H1 (cell line): ENCODE results near the gene NBL1. TPM values are rescaled to one million over a fixed set of nuclear protein-coding genes. Genes with fewer than 3 reads are reported as not detected.

Experiments used
- CHD7 ChIP-seq: fragments of 300-600 bp; sonication (generic); IDR thresholded peaks from 2 replicates; pipeline ENCODE4 v1.7.1; 2012; ENCODE audit warnings: low read length, moderate library complexity, mild to moderate bottlenecking, inconsistent platforms; ENCODE audit not compliant: insufficient replicate concordance
- HDAC2 ChIP-seq, 2 experiments: fragments of 300-600 bp in 1 of 2; sonication (generic) in 1 of 2; IDR thresholded peaks; 2 replicates each; pipeline ENCODE4 v1.6.1; 2011 to 2012; ENCODE audit warnings: low read depth in 2 of 2, low read length in 2 of 2, mild to moderate bottlenecking in 2 of 2, moderate library complexity in 2 of 2, borderline replicate concordance in 1 of 2, inconsistent platforms in 1 of 2
- polyA plus RNA-seq, 7 experiments: library from polyadenylated mRNA; depleted of rRNA in 3 of 7; stranded (reverse) in 5 of 7; unstranded in 2 of 7; fragments of >200 nt in 5 of 7; fragments of 200-250 nt in 2 of 7; gene quantifications; 1 replicate in 5 of 7; 2 replicates in 1 of 7; 4 replicates in 1 of 7; pipeline versions ENCODE4 v1.2.1 to v1.2.3, GENCODE V29; 2011 to 2013; ENCODE audit warnings: missing spikeins in 2 of 7, mixed read lengths in 2 of 7
- total RNA-seq: library from RNA; stranded (reverse); fragmentation: NEBNext Ultra II Directional; extraction: Animal tissue kit (Norgen Biotek cat#: 25700); gene quantifications from 2 replicates; pipeline ENCODE4 v1.2.1, GENCODE V29; 2021

Gene NBL1
- total and polyA plus RNA-seq, 2 of the 8 experiments (the other 6 are each of a cell fraction or from before 2014, with no cell fraction given), result 8.7 to 9.7 TPM

GRCh38 chr1:19705464-19705863, 61.4 kb downstream of the NBL1 start (continued):
- TF ChIP-seq CHD7 (no peak), HDAC2 (IDR thresholded peaks at IDR 0.05; ENCODE audit: borderline replicate concordance in 1 of 2, low read depth in 2 of 2, low read length in 2 of 2) (no peak)
